GM21526 (cell line): ENCODE results near the gene TPMT.
A peak's percentile ranks its signal among the peaks of the same experiment; 100 is the strongest.
"Not testable (repeated sequence)": the region's sequence is repeated elsewhere in the genome, so short reads cannot be mapped to it uniquely, and the experiment has no call there.

Experiments
- ATAC-seq: cut with Tn5 transposase; IDR thresholded peaks from one replicate; pipeline ENCODE4 v1.9.1; 2021; ENCODE audit warnings: moderate library complexity; ENCODE audit not compliant: unreplicated experiment, low FRiP score

The TPMT gene

DNA sequence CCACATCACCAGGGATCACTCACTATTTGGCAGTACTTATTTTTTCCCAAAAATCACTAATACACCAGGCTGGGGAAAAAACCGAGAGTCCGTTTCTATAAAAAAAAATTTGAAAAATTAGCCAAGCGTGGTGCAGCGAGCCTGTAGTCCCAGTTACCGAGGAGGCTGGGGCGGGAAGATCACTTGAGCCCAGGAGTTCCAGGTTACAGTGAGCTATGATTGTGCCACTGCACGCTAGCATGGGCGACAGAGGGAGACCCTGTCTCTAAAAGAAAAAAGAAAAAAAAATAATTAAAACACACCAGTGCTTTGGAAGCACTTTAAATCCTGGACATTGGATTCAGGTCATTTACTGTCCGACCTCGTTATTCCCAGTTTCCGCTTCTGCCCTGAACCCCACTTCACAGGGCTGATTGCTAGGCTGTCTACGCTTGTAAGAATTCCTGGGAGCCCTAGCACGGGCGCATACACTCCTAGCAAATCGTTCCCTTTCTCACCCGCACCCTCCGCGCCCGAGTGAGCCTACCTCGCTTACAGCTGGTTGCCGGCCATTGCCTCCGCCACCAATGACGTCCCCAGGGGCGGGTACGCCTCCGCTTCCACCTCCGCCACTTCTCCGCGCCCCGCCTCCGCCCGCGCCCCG is at the start of gene TPMT:
Gene TPMT (minus strand): TSS at position 571 of the 643 bp plus-strand sequence. CDS start 5,950 bp downstream, outside the sequence.
- ATAC-seq = peak; percentile 50

GRCh38 chr6:18203786-18204185 is 48.9 kb upstream of the TPMT start:
- no peak for ATAC-seq

GRCh38 chr6:18192026-18192425 is 37.1 kb upstream of the TPMT start:
- no peak for ATAC-seq

- no peak for ATAC-seq
Observed at GRCh38 chr6:18189196-18189595, 34.3 kb upstream of the TPMT start.

GRCh38 chr6:18187701-18188100 is 32.8 kb upstream of the TPMT start:
- ATAC-seq = no peak

DNA sequence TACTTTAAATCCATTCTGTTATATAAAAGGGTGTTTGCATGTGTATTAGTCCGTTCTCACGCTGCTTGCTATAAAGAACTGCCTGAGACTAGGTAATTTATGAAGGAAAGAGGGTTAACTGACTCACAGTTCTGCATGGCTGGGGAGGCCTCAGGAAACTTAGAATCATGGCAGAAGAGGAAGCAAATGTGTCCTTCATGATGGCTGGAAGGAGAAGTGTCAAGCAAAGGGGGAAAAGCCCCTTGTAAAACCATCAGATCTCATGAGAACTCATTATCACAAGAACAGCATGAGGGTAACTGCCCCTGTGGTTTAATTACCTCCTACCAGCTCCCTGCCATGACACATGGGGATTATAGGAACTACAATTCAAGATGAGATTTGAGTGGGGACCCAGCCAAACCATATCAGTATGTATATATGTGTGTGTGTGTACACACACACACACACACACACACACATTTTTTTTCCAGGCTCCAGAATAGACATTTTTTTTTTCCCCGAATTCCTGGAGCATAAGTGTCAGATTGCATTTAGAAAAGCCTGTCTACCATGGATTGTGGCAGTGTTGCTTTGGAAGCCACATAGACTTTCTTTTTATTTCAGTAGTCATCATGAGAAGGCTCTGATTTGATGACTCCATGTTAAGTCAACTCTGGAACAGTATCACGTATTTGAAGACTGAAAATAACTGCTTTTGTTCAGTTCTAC is 31.8 kb upstream of the TPMT start:
- ATAC-seq = no peak

- no peak for ATAC-seq
Observed at GRCh38 chr6:18186033-18186432, 31.2 kb upstream of the TPMT start.

GRCh38 chr6:18185624-18186023 is 30.7 kb upstream of the TPMT start:
- ATAC-seq = no peak

GRCh38 chr6:18183766-18184165 is 28.9 kb upstream of the TPMT start:
- ATAC-seq = no peak

GRCh38 chr6:18182568-18182967 is 27.7 kb upstream of the TPMT start:
- ATAC-seq = no peak

DNA sequence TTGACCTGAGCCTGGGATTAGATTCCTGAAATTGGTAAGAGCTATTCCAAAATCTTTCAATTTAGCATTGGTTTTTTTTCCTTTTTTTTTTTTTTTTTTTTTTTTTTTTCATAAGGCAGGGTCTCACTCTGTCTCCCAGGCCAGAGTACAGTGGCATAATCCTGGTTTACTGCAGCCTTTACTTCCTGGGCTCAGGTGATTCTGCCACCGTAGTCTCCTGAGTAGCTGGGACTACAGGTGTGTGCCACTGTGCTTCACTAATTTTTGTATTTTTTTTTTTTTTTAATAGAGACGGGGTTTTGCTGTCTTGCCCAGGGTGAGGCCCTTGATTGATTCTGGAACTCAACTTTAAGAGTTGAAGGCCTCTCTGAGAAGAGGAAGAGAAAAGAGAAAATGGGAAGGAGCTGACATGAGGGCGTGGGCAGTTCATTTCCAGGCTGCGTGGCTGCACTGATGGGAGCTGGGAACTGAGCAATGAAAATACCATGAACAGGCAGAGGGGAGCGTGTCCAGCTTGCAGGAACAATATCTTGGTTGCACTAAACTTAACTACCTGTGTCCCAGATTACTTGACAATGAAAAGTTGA is 25.0 kb upstream of the TPMT start:
- ATAC-seq = no peak

DNA sequence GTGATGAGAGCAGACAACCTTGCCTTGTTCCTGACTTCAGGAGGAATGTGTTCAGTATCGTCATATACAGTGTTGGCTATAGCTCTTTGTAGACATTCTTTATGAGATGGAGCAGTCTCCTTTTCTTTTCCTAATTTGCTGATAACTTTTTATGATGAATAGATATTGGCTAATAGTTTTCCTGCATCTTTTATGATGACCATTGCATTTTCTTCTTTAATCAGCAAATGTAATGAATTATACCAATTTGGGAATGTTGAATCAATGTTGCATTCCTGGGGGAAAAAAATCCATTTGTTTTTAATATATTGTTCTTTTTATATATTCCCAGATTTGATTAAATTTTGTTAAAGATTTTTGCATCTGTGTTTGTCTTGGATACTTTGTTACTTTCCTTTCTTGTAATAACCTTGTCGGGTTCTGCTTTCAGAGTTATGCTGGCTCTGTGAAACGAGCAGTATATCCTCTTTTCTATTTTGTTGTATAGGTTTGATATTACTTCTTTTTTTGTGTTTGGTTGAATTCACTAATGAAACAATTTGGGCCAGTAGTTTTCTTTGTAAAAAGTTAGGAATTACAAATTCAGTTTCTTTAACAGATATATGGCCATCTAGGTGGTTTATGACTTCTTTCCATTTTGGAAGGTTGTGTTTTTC is 24.2 kb upstream of the TPMT start:
- no peak for ATAC-seq

- ATAC-seq = no peak
Observed at GRCh38 chr6:18177286-18177965, 22.5 kb upstream of the TPMT start.

DNA sequence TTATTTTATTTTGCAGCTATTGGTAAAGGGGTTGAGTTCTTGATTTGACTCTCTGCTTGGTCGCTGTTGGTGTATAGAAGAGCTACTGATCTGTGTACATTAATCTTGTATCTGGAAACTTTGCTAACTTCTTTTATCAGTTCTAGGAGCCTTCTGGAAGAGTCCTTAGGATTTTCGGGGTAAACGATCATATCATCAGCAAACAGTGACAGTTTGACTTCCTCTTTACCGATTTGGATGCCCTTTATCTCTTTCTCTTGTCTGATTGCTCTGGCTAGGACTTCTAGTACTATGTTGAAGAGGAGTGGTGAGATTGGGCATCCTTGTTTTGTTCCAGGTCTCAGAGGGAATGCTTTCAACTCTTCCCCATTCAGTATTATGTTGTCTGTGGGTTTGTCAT is 21.3 kb upstream of the TPMT start:
- ATAC-seq = not testable (repeated sequence)

DNA sequence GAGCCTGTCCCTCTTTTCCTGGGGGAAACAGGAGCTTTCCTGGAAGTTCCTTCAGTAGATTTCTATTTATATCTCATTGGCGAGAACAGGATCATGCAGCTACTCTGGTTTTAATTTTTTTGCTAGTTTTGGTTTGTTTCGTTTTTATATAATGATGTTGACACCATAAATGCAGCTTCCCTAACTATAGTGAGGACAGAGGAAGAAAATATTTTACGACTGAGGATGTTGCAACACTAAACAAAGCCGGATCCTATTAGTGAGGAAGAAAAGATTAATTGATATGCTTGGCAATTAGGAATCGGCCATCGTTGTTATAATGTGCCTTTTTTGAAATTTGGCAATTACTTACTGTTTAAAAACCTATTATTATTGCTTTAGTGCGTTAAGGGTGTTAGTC is 17.0 kb upstream of the TPMT start:
- ATAC-seq = no peak

- ATAC-seq = no peak
Observed at GRCh38 chr6:18168264-18168663, 13.4 kb upstream of the TPMT start.

- no peak for ATAC-seq
Observed at GRCh38 chr6:18166312-18167036, 11.6 kb upstream of the TPMT start.

DNA sequence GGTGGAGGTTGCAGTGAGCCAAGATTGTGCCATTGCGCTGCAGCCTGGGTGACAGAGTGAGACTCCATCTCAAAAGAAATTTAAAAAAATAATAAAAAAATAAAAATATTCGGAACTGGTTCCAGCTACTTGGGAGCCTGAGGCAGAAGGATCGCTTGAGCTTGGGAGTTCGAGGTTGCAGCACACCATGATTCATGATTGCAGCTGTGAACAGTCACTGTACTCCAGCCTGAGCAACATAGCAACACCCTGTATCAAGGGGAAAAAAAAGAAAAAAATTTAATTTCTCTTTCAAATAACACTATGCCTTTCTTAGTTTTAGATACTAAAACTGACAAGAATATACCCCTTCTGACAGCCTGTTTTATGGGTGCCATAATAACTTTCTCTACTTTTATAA is 10.9 kb upstream of the TPMT start:
- ATAC-seq = no peak

- no peak for ATAC-seq
Observed at GRCh38 chr6:18162401-18162800, 7.5 kb upstream of the TPMT start.

- ATAC-seq = no peak
Observed at GRCh38 chr6:18161431-18161830, 6.6 kb upstream of the TPMT start.
